Muscle layer of colon (tissue), 2 donors: ENCODE measurements around the gene GOLGA2.

Source experiments
- H3K27ac ChIP-seq: one replicate; pipeline ENCODE4 v1.7.0; 2013; ENCODE audit warnings: low read depth, mild to moderate bottlenecking, low read length, moderate library complexity
- H3K27me3 ChIP-seq, 2 donors: one replicate each; pipeline ENCODE4 v1.7.0; 2013; ENCODE audit warnings: low read length in 2 of 2, mild to moderate bottlenecking in 2 of 2; ENCODE audit not compliant: insufficient read depth in 2 of 2, control insufficient read depth in 1 of 2
- H3K36me3 ChIP-seq: one replicate; pipeline ENCODE4 v1.7.0; 2013; ENCODE audit warnings: mild to moderate bottlenecking, low read length; ENCODE audit not compliant: insufficient read depth
- H3K4me1 ChIP-seq: one replicate; pipeline ENCODE4 v1.7.0; 2013; ENCODE audit warnings: mild to moderate bottlenecking, low read length; ENCODE audit not compliant: insufficient read depth
- H3K4me3 ChIP-seq, 2 donors: one replicate each; pipeline ENCODE4 v1.7.0; 2013; ENCODE audit warnings: low read length in 2 of 2, low read depth in 1 of 2, mild to moderate bottlenecking in 1 of 2, moderate library complexity in 1 of 2
- H3K9ac ChIP-seq: one replicate; pipeline ENCODE4 v1.7.0; 2013; ENCODE audit warnings: low read length
- H3K9me3 ChIP-seq: one replicate; pipeline ENCODE4 v1.7.0; 2013; ENCODE audit warnings: mild to moderate bottlenecking, low read length
- donor health status: abdominal sarcoma.
- donor health status: Adenocarcinoma of cecum.

GOLGA2 gene

DNA sequence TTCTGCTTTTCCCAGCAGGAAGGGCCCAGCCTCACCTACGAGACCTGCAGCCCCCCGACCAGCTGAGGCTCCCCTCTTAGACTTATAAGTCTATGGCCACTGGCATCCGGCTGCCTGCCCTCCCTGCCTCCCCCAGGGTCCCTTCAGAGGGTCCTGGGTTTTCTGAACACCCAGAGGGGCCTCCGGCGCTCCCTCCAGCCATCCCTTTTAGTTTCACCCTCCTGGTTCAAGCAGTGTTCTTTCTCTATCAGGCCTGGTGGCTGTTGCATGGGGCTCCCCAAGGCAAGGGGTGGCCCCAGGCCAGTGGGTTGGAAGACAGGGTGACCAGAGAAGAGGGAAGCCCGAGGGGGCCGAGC is 21.8 kb downstream of the GOLGA2 start:
- H3K9me3 ChIP-seq, result no peaks in the 10 kb centered on the region
- no peak overlapping the region for H3K4me3 ChIP-seq
- peaks cover 0 to 26% of the 10 kb centered on the region in 2 donors for H3K27me3 ChIP-seq
- H3K4me1 ChIP-seq, result no peaks in the 10 kb centered on the region
- H3K36me3 ChIP-seq, result peaks cover 21% of the 10 kb centered on the region
- H3K9ac ChIP-seq, result no peak overlapping the region
- H3K27ac ChIP-seq, result no peak overlapping the region

DNA sequence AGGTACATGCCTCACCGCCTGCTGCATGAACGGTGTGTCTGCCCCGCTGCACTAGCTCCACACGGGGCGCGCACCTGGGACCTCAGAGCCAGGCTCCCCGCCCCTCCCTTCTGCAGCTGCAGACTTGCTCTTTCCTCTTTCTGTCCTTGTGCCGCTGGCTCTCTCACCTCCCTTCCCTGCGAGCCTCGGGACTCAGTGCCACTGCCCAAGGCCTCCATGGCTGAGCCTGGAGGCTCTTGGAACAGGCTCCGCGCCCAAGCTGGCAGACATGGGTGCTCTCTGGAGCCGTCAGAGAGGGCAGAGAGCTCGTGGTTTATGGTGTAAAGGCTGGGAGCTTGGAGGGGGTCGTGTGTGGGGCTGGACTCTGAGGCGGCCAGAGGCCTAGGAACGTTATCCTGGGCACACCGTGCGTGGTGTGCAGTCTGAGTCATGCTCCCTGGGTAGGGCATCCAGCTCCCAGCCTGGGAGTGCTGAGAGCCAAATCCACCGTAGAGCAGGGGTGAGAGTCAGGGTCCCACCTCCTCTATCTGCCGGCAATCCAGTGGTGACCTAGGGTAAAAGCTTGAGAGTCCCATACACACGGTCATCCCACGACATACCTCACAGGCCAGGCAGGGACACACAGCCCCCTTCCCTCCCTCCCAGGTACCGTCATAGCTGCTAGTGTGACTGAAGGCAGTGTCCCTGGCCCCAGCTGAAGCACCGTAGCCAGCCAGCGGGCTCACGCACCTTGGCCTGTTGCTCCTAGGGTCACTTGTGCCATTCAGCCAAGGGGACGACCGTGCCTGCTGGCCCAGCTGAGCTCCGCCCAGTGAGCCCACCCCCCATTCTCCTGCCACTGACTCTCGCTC is 22.4 kb downstream of the GOLGA2 start:
- no peak overlapping the region for H3K27ac ChIP-seq

DNA sequence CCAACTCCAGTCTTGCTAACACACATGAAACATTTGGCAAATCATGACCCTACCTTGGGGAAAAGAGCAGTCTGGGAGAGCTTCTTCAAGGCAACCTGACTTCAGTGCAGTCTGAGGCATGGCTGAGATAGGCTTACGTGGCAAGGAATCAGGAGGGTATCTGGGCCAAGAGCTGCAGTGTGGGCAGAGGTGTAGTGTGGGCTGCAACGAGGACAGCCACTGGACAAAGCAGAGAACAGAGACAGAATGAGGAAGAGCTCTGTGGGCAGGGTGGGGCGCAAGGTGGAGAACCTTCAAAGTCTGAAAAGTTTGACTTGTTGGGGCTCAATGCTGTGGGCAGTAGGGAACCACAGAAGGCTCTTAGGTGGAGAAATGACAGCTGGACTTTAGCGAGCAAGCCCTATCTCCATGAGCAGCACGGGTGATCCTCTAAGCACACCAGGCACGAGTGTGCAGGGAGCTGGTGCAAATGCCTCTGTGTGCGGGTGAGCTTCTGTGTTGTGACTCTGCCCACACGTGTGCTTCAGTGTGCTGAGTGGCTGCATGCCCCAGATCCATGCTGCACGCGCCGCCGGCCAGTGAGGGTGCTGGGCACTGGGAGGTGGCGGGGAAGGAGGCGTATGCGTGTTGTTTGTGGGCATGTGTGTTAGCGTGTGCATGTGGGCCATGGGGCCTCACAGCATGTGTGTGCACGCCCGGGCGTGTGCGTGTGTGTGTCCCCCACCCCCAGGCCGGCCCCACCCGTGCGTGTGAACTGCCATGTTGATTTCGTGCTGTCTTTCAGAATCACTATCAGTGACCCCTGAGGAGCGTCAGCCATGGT is 23.3 kb downstream of the GOLGA2 start:
- H3K4me3 ChIP-seq, result no peak overlapping the region
- H3K27ac ChIP-seq, result no peak overlapping the region
- H3K36me3 ChIP-seq, result peaks cover 8% of the 10 kb centered on the region
- no peaks in the 10 kb centered on the region for H3K4me1 ChIP-seq
- no peaks in the 10 kb centered on the region for H3K9me3 ChIP-seq
- peaks cover 0 to 26% of the 10 kb centered on the region in 2 donors for H3K27me3 ChIP-seq
- no peak overlapping the region for H3K9ac ChIP-seq

More for the DNA sequence above, 22.4 kb downstream of the GOLGA2 start:
- no peak overlapping the region for H3K9ac ChIP-seq
- no peaks in the 10 kb centered on the region for H3K9me3 ChIP-seq
- H3K4me1 ChIP-seq, result no peaks in the 10 kb centered on the region
- H3K36me3 ChIP-seq, result peaks cover 16% of the 10 kb centered on the region
- peaks cover 0 to 26% of the 10 kb centered on the region in 2 donors for H3K27me3 ChIP-seq
- no peak overlapping the region for H3K4me3 ChIP-seq

DNA sequence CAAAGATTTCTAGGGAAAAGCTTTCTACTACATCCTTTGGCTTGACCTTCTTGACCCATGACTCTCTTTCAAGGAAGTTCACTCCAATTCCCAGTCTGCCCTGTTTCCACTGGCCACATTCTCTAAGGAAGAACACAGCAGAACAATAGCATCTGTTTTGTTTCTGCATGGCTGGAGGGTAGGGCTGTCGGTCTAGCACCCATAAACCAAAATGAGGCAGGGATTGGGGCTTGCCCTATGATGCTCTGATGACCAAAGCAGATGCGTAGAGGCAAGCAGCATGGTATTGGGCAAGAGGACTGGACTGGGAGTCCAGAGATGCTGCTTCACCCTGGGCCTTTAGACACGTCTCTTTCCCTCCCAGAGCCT is 24.1 kb downstream of the GOLGA2 start:
- Histone ChIP-seq H3K36me3 (no peaks in the 10 kb centered on the region), H3K27me3 (peaks cover 0 to 26% of the 10 kb centered on the region in 2 donors), H3K9me3 (no peaks in the 10 kb centered on the region), H3K4me1 (no peaks in the 10 kb centered on the region), H3K9ac (no peak overlapping the region), H3K4me3 (no peak overlapping the region), H3K27ac (no peak overlapping the region)

DNA sequence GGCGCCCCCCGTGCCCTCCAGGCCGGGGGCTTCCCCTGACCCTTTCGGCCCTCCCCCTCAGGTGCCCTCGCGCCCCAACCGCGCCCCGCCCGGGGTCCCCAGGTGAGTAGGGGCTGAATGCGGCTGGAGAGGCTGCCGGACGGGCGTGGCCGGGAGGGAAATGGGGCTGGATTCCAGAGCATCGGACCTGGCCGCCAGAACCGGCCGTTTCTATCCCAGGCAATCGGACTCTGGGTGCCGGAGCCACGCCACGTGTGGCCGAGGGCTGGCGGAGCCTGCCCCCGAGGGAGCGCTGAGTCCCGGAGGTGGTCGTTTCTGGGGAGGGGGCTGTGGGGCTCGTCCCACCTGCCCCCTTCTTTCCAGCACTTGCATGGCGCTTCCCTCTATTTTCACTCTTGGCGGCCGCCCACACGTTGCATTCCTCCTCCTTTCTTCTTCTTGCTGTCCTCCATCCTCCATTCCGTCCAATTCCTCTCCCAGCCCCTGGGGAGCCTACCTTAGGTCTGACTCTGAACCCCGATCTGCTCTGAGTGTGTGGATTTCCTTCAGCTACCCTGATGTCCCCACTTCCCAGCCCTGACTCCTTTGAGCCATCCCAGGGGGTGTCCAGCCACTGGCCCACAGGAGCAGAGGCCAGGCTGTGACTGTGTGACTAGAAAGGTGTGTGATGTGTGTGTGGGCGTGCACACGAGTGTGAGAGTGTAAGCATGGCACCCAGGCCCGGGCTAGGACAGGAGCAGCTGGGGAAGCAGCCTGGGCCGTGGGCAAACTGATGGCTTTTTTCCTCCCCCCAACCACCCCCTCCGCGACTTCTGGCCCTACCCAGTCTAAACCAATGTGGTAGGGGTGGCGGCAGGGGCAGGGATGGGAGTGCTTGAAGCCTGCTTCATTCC is 24.7 kb downstream of the GOLGA2 start:
- H3K9ac ChIP-seq, result no peak overlapping the region
- H3K36me3 ChIP-seq, result no peaks in the 10 kb centered on the region
- H3K27me3 ChIP-seq, result peaks cover 0 to 26% of the 10 kb centered on the region in 2 donors
- H3K9me3 ChIP-seq, result no peaks in the 10 kb centered on the region
- no peak overlapping the region for H3K4me3 ChIP-seq
- no peaks in the 10 kb centered on the region for H3K4me1 ChIP-seq
- H3K27ac ChIP-seq, result no peak overlapping the region

DNA sequence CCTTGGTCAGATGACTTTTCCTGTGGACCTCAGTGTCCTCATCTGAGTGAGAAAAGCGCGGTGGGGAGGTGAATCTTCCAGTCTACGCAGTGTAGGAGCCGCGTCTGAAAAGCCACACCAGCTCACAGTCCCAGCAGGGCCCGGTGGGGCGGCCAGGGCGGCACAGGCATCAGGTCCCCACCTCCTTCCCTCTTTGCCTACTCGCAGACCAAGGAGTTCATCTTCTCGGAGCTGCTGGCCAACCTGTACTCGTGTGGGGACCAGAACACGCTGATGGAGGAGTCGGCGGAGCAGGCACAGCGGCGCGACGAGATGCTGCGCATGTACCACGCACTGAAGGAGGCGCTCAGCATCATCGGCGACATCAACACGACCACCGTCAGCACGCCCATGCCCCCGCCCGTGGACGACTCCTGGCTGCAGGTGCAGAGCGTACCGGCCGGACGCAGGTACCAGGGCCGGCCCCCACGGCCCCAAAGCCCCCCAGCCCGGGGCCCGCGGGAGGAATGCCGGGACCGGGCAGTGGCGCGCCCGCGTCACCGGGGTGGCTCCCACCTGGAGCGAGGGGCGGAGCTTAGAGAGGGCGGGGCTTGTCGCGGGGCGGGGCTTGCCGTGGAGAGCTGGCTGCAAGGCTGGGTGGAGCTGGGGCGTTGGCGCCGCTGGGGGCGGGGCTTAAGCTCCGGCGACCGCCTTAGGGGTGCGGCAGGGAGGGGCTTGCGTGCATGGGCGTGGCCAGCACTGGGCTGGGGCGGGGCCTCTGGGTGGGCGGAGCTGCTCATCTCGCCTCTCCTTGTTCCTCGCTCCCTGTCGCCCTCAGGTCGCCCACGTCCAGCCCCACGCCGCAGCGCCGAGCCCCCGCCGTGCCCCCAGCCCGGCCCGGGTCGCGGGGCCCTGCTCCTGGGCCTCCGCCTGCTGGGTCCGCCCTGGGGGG is 25.6 kb downstream of the GOLGA2 start:
- peaks cover 6% of the 10 kb centered on the region for H3K4me1 ChIP-seq
- no peak overlapping the region for H3K4me3 ChIP-seq
- H3K36me3 ChIP-seq, result no peaks in the 10 kb centered on the region
- no peak overlapping the region for H3K27ac ChIP-seq
- H3K9me3 ChIP-seq, result no peaks in the 10 kb centered on the region
- no peak overlapping the region for H3K9ac ChIP-seq
- H3K27me3 ChIP-seq, result peaks cover 0 to 26% of the 10 kb centered on the region in 2 donors

DNA sequence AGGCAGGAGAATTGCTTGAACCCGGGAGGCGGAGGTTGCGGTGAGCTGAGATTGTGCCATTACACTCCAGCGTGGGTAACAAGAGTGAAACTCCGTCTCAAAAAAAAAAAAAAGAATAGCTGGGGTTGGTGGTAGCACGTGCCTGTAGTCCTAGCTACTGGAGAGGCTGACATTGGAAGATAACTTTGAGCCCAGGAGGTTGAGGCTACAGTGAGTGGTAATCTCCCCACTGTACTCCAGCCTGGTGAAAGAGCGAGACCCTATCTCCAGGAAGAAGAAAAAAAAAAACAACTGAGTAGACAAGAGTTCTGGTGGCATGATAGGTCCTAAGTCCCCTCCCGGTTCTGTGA is 26.3 kb downstream of the GOLGA2 start:
- Histone ChIP-seq H3K4me3 (no peak overlapping the region), H3K9ac (no peak overlapping the region), H3K27me3 (peaks cover 0 to 26% of the 10 kb centered on the region in 2 donors), H3K36me3 (no peaks in the 10 kb centered on the region), H3K4me1 (peaks cover 6% of the 10 kb centered on the region), H3K9me3 (no peaks in the 10 kb centered on the region), H3K27ac (no peak overlapping the region)

DNA sequence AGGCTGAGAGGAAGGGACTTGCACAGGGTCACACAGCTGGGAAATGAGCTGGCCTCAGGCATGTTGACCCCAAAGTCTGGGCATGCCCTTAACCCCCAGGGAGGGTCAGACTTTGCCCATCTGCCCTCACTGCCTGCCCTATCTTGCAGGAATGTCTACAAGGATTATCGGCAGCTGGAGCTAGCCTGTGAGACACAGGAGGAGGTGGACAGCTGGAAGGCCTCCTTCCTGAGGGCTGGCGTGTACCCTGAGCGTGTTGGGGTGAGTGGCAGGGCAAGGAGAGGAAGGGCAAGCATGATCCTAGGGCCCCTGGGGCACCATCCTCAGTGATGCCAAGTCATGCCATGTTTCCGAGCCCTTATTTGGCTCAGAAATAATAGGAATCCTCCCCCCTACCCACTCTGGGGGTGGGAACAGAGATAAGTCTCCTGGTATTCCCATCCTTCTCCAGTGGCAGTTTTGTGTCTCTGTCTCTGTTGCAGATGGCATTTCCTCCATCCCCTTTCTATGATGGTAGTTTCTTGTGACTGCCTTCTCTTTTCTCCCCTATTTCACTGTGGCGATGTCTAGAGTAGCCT is 28.5 kb downstream of the GOLGA2 start:
- H3K4me3 ChIP-seq, result no peak overlapping the region
- no peak overlapping the region for H3K9ac ChIP-seq
- H3K27me3 ChIP-seq, result peaks cover 0 to 27% of the 10 kb centered on the region in 2 donors
- no peak overlapping the region for H3K27ac ChIP-seq
- peaks cover 6% of the 10 kb centered on the region for H3K4me1 ChIP-seq
- no peaks in the 10 kb centered on the region for H3K36me3 ChIP-seq
- H3K9me3 ChIP-seq, result no peaks in the 10 kb centered on the region

DNA sequence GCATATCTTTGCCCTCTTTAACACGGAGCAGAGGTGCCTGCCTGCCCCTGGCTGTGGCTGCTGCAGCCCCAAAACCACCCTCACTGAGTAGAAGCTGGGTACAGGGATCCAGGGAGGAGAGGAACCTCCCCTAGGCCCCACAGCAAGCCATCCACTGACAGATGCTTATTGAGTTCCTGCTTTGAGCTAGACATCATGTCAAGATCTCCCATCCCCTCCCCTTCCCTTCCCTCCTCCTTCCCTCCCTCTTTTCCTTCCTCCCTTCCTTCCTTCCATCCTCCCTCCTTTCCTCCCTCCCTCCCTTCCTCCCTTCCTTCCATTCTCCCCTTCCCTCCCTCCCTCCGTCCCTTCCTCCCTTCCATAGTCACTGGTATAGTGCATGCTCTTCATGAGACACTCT is 29.3 kb downstream of the GOLGA2 start:
- Histone ChIP-seq H3K27ac (no peak overlapping the region), H3K4me3 (no peak overlapping the region), H3K4me1 (peaks cover 6% of the 10 kb centered on the region), H3K36me3 (no peaks in the 10 kb centered on the region), H3K9ac (no peak overlapping the region), H3K9me3 (no peaks in the 10 kb centered on the region), H3K27me3 (peaks cover 0 to 22% of the 10 kb centered on the region in 2 donors)

DNA sequence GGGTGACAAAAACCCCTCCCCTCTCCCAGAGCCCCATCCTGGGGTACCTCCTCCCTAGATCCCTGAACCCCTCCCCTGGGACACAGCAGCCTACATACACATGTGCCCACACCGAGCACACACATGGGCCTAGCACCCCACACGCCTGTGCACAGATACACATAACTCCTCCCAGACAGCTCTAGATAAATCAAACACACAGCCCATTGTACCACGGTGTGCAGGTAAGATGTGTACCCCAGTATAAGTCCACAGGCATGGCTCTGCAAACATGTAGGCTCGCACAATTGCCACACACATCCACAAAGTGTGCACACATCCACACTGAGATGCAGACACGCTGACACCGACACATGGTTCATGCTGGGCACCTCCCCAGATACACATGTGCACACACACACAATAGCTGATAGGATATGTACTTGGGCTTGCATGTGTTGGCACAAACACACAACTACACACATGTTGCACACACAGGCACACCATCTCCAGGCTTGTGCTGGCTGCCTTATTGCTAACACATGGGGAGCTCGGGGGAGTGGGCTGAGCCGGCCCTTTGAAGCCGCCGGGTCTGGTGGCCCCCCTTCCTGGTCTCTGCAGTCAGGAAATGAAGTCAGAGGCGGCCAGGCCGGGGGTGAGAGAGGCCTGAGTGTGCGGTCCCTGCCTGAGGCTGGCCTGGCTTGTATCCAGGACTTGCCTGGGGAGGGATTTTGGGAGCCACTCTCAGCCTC is 30.2 kb downstream of the GOLGA2 start:
- no peaks in the 10 kb centered on the region for H3K36me3 ChIP-seq
- peaks cover 0 to 13% of the 10 kb centered on the region in 2 donors for H3K27me3 ChIP-seq
- H3K27ac ChIP-seq, result no peak overlapping the region
- peaks cover 6% of the 10 kb centered on the region for H3K4me1 ChIP-seq
- no peaks in the 10 kb centered on the region for H3K9me3 ChIP-seq
- no peak overlapping the region for H3K9ac ChIP-seq
- H3K4me3 ChIP-seq, result no peak overlapping the region
